CD4-positive, alpha-beta T cell (primary cell): ENCODE data around the gene RELL2. TPM values are rescaled to one million over a fixed set of nuclear protein-coding genes. Genes with fewer than 3 reads are reported as not detected.

Source experiments
- ATAC-seq: fragments of 200-7000 bp; cut with Tn5 transposase; one replicate; pipeline ENCODE4 v1.10.0; 2022; ENCODE audit warnings: mild to moderate bottlenecking; ENCODE audit not compliant: poor library complexity
- CTCF ChIA-PET: fragments of 350-600 bp; sonication (Branson Sonifier 250); formaldehyde crosslinking; loops from one replicate; lab custom pipeline; 2021; ENCODE audit warnings: antibody characterized with exemption, inconsistent platforms; lab: Charles Lee
- POLR2A ChIA-PET: fragments of 350-600 bp; sonication (Branson Sonifier 250); formaldehyde crosslinking; loops from one replicate; lab custom pipeline; 2021; ENCODE audit warnings: antibody characterized with exemption, inconsistent platforms; lab: Charles Lee
- DNase-seq, 14 experiments: peaks; one replicate each; pipeline ENCODE4 v3.0.0-alpha.2; 2013 to 2020; ENCODE audit warnings: mixed read lengths in 2 of 14
- H3K27ac ChIP-seq, 2 donors: one replicate each; pipeline versions ENCODE4 v1.5.1 to v1.7.0; 2013; ENCODE audit warnings: low read length in 2 of 2, low read depth in 1 of 2, mild to moderate bottlenecking in 1 of 2
- H3K27me3 ChIP-seq, 2 experiments: 1 replicate in 1 of 2; 2 replicates in 1 of 2; pipeline versions ENCODE4 v1.6.1 to v1.7.0; 2013; ENCODE audit warnings: low read length in 2 of 2, control low read depth in 1 of 2, mild to moderate bottlenecking in 1 of 2, moderate library complexity in 1 of 2; ENCODE audit not compliant: insufficient read depth in 2 of 2, control insufficient read depth in 1 of 2
- H3K36me3 ChIP-seq: one replicate; pipeline ENCODE4 v1.6.1; 2013; ENCODE audit warnings: low read length, control low read depth; ENCODE audit not compliant: insufficient read depth
- H3K4me1 ChIP-seq: one replicate; pipeline ENCODE4 v1.6.1; 2013; ENCODE audit warnings: low read length, control low read depth; ENCODE audit not compliant: insufficient read depth
- H3K4me3 ChIP-seq: one replicate; pipeline ENCODE4 v1.5.1; 2013; ENCODE audit warnings: mild to moderate bottlenecking, low read length, moderate library complexity
- H3K9me3 ChIP-seq, 2 experiments: 1 replicate in 1 of 2; 2 replicates in 1 of 2; pipeline versions ENCODE4 v1.6.1 to v1.7.0; 2013; ENCODE audit warnings: low read length in 2 of 2, mild to moderate bottlenecking in 2 of 2, control low read depth in 1 of 2, moderate library complexity in 1 of 2; ENCODE audit not compliant: control insufficient read depth in 1 of 2, insufficient read depth in 1 of 2
- H3K27ac Mint-ChIP-seq: one replicate; pipeline ENCODE4 v1.8.0; 2020; ENCODE audit warnings: mixed read lengths
- H3K27me3 Mint-ChIP-seq: one replicate; pipeline ENCODE4 v1.8.0; 2021; ENCODE audit warnings: mixed read lengths
- H3K36me3 Mint-ChIP-seq: one replicate; pipeline ENCODE4 v1.8.0; 2021; ENCODE audit warnings: low read depth, mixed read lengths
- H3K4me1 Mint-ChIP-seq: one replicate; pipeline ENCODE4 v1.8.0; 2021; ENCODE audit warnings: low read depth, mixed read lengths
- H3K4me3 Mint-ChIP-seq: one replicate; pipeline ENCODE4 v1.8.0; 2020; ENCODE audit warnings: mild to moderate bottlenecking, mixed read lengths
- H3K9me3 Mint-ChIP-seq: one replicate; pipeline ENCODE4 v1.8.0; 2020; ENCODE audit warnings: mixed read lengths
- CTCF ChIP-seq: fragments of 200-600 bp; IDR thresholded peaks from one replicate; pipeline ENCODE4 v1.8.0; 2022; ENCODE audit warnings: antibody characterized with exemption, mild to moderate bottlenecking
- intact Hi-C, 2 experiments: fragments of 100-400 bp; cut with DNase I in 1 of 2; cut with micrococcal nuclease in 1 of 2; formaldehyde crosslinking; loops; one replicate each; pipeline versions ENCODE4 v1.15.1 to v1.9.0; 2023 to 2025; cut with DNase I, micrococcal nuclease
- total RNA-seq, 174 experiments: library from RNA in 2 of 174; stranded (reverse) in 2 of 174; gene quantifications; one replicate each; pipeline ENCODE4 v1.2.3 and lab custom pipeline; 2021 to 2026

Gene RELL2
- total RNA-seq, 2 experiments from 2014 or later = 10.9 to 11.4 TPM

GRCh38 chr5:141665995-141666940 lies 29.5 kb downstream of the RELL2 start:
- Mint-ChIP-seq H3K27ac (no peak overlapping the region), H3K36me3 (no peaks in the 10 kb centered on the region), H3K4me1 (no peaks in the 10 kb centered on the region), H3K4me3 (no peak overlapping the region), H3K27me3 (no peaks in the 10 kb centered on the region), H3K9me3 (no peaks in the 10 kb centered on the region)
- Histone ChIP-seq H3K27ac (no peak overlapping the region), H3K4me1 (peaks cover 4% of the 10 kb centered on the region), H3K27me3 (no peaks in the 10 kb centered on the region), H3K36me3 (no peaks in the 10 kb centered on the region), H3K9me3 (no peaks in the 10 kb centered on the region), H3K4me3 (no peak overlapping the region)
- no peak for TF ChIP-seq CTCF
- POLR2A ChIA-PET = interaction anchor here (0.6 kb wide), 1 partner anchor 432 kb away, joined by 3 read pairs; no protein-coding TSS in a partner anchor
- intact Hi-C loops = loop anchor here (1.0 to 5.0 kb wide), 6 partner anchors 23 to 481 kb away; partner anchors contain the start of gene PCDH12 (in 1 of the 2)
- ATAC-seq (no peak), DNase-seq (no peak)
- CTCF ChIA-PET = interaction anchor here (1.4 to 2.3 kb wide), 3 partner anchors 30 to 294 kb away, joined by 11 to 18 read pairs (median 12); partner anchors contain the start of genes HDAC3, PCDH1 and RELL2

- no peaks in the 10 kb centered on the region for H3K9me3 Mint-ChIP-seq
- DNase-seq (no peak), ATAC-seq (no peak)
- peaks cover 4% of the 10 kb centered on the region for H3K4me1 ChIP-seq
- intact Hi-C loops = loop anchor here in 1 of 2 experiments (5.0 kb wide), 1 partner anchor 154 kb away; no protein-coding TSS in a partner anchor
- no peaks in the 10 kb centered on the region for H3K27me3 Mint-ChIP-seq
- no peak overlapping the region for H3K27ac ChIP-seq
- H3K9me3 ChIP-seq = no peaks in the 10 kb centered on the region
- no peaks in the 10 kb centered on the region for H3K4me1 Mint-ChIP-seq
- H3K36me3 ChIP-seq = no peaks in the 10 kb centered on the region
- no peaks in the 10 kb centered on the region for H3K27me3 ChIP-seq
- ChIA-PET POLR2A (interaction anchor here (0.7 to 0.8 kb wide), 2 partner anchors 13 to 210 kb away, joined by 3 read pairs; partner anchors contain the start of genes ARAP3 and PCDH1), CTCF (no interaction called here)
- H3K4me3 ChIP-seq = no peak overlapping the region
- no peak for TF ChIP-seq CTCF
- no peak overlapping the region for H3K4me3 Mint-ChIP-seq
- no peak overlapping the region for H3K27ac Mint-ChIP-seq
- H3K36me3 Mint-ChIP-seq = no peaks in the 10 kb centered on the region
Observed at GRCh38 chr5:141668601-141669265, 31.9 kb downstream of the RELL2 start.

- no peak for TF ChIP-seq CTCF
- Histone ChIP-seq H3K27me3 (no peaks in the 10 kb centered on the region), H3K9me3 (no peaks in the 10 kb centered on the region), H3K36me3 (no peaks in the 10 kb centered on the region), H3K4me3 (no peak overlapping the region), H3K27ac (no peak overlapping the region), H3K4me1 (peaks cover 4% of the 10 kb centered on the region)
- Mint-ChIP-seq H3K36me3 (no peaks in the 10 kb centered on the region), H3K27me3 (no peaks in the 10 kb centered on the region), H3K27ac (no peak overlapping the region), H3K4me1 (no peaks in the 10 kb centered on the region), H3K4me3 (no peak overlapping the region), H3K9me3 (no peaks in the 10 kb centered on the region)
- intact Hi-C loops = loop anchor here in 1 of 2 experiments (5.0 kb wide), 1 partner anchor 153 kb away; no protein-coding TSS in a partner anchor
- DNase-seq (no peak), ATAC-seq (no peak)
- POLR2A ChIA-PET = interaction anchor here (0.7 to 1.0 kb wide), 3 partner anchors 12 to 209 kb away, joined by 3 read pairs; partner anchors contain the start of genes ARAP3, FCHSD1 and PCDH1
- CTCF ChIA-PET = interaction anchor here (0.7 to 0.8 kb wide), 2 partner anchors 12 to 77 kb away, joined by 3 read pairs; no protein-coding TSS in a partner anchor
Observed at GRCh38 chr5:141669520-141669919, 32.7 kb downstream of the RELL2 start.
